Activated naive CD4-positive, alpha-beta T cell treated with anti-CD3 and anti-CD28 coated beads, Interleukin-2, amount 50 U/mL, for 24 hours (primary cell): Measurements from ENCODE around the gene KCTD13.
"Not testable (repeated sequence)": the region's sequence is repeated elsewhere in the genome, so short reads cannot be mapped to it uniquely, and the experiment has no call there.

Experiments used
- H3K27ac Mint-ChIP-seq: one replicate; pipeline ENCODE4 v1.8.0; 2021; ENCODE audit warnings: mild to moderate bottlenecking, mixed read lengths
- H3K27me3 Mint-ChIP-seq: one replicate; pipeline ENCODE4 v1.8.0; 2021; ENCODE audit warnings: mixed read lengths
- H3K36me3 Mint-ChIP-seq: one replicate; pipeline ENCODE4 v1.8.0; 2021; ENCODE audit warnings: mixed read lengths
- H3K4me1 Mint-ChIP-seq: one replicate; pipeline ENCODE4 v1.8.0; 2021; ENCODE audit warnings: mixed read lengths
- H3K4me3 Mint-ChIP-seq: one replicate; pipeline ENCODE4 v1.8.0; 2021; ENCODE audit warnings: mild to moderate bottlenecking, mixed read lengths
- H3K9me3 Mint-ChIP-seq: one replicate; pipeline ENCODE4 v1.8.0; 2021; ENCODE audit warnings: mixed read lengths

KCTD13 gene

GRCh38 chr16:29925781-29926710 is at the start of gene KCTD13:
TSS of gene KCTD13 (minus strand) at chr16:29926226. CDS start at chr16:29926033, 193 bp downstream.
- H3K27me3 Mint-ChIP-seq = no peaks in the 10 kb centered on the region
- peak within 1 kb of the TSS; percentile 91 for H3K4me3 Mint-ChIP-seq
- peaks cover 51% of the 10 kb centered on the region for H3K4me1 Mint-ChIP-seq
- H3K27ac Mint-ChIP-seq = peak within 1 kb of the TSS; percentile 94
- H3K9me3 Mint-ChIP-seq = no peaks in the 10 kb centered on the region
- peaks cover 2% of the 10 kb centered on the region for H3K36me3 Mint-ChIP-seq

GRCh38 chr16:29975134-29975538 is 49.1 kb upstream of the KCTD13 start:
- peak overlapping the region; percentile 85 for H3K27ac Mint-ChIP-seq
- H3K4me3 Mint-ChIP-seq = peak overlapping the region; percentile 90
- H3K36me3 Mint-ChIP-seq = peaks cover 2% of the 10 kb centered on the region
- no peaks in the 10 kb centered on the region for H3K27me3 Mint-ChIP-seq
- H3K9me3 Mint-ChIP-seq = no peaks in the 10 kb centered on the region
- peaks cover 36% of the 10 kb centered on the region for H3K4me1 Mint-ChIP-seq

- peak overlapping the region; percentile 85 for H3K27ac Mint-ChIP-seq
- peaks cover 36% of the 10 kb centered on the region for H3K4me1 Mint-ChIP-seq
- H3K27me3 Mint-ChIP-seq = no peaks in the 10 kb centered on the region
- H3K9me3 Mint-ChIP-seq = no peaks in the 10 kb centered on the region
- H3K36me3 Mint-ChIP-seq = peaks cover 2% of the 10 kb centered on the region
- peak overlapping the region; percentile 90 for H3K4me3 Mint-ChIP-seq
These were observed 48.5 kb upstream of the KCTD13 start for GRCh38 chr16:29974291-29975133.

- H3K4me1 Mint-ChIP-seq = peaks cover 36% of the 10 kb centered on the region
- H3K4me3 Mint-ChIP-seq = peak within 1 kb of the TSS; percentile 90
- H3K27me3 Mint-ChIP-seq = no peaks in the 10 kb centered on the region
- peaks cover 3% of the 10 kb centered on the region for H3K36me3 Mint-ChIP-seq
- H3K27ac Mint-ChIP-seq = peak within 1 kb of the TSS; percentile 95
- H3K9me3 Mint-ChIP-seq = no peaks in the 10 kb centered on the region
These were observed 47.6 kb upstream of the KCTD13 start, which contains the start of gene TAOK2 for GRCh38 chr16:29973384-29974246. TSS of gene TAOK2 (plus strand) at chr16:29973868. CDS start at chr16:29977773, 3,905 bp downstream.

- peaks cover 5% of the 10 kb centered on the region for H3K36me3 Mint-ChIP-seq
- H3K4me3 Mint-ChIP-seq = peak overlapping the region; percentile 90
- H3K9me3 Mint-ChIP-seq = no peaks in the 10 kb centered on the region
These were observed 47.0 kb upstream of the KCTD13 start for GRCh38 chr16:29972992-29973383.

GRCh38 chr16:29972500-29972899 is 46.5 kb upstream of the KCTD13 start:
- peak overlapping the region; percentile 91 for H3K27ac Mint-ChIP-seq
- H3K9me3 Mint-ChIP-seq = no peaks in the 10 kb centered on the region
- no peak overlapping the region for H3K4me3 Mint-ChIP-seq
- H3K36me3 Mint-ChIP-seq = peaks cover 5% of the 10 kb centered on the region
- no peaks in the 10 kb centered on the region for H3K27me3 Mint-ChIP-seq
- H3K4me1 Mint-ChIP-seq = peaks cover 36% of the 10 kb centered on the region

More at GRCh38 chr16:29972992-29973383, 47.0 kb upstream of the KCTD13 start:
- Mint-ChIP-seq H3K4me1 (peaks cover 36% of the 10 kb centered on the region), H3K27me3 (no peaks in the 10 kb centered on the region), H3K27ac (peak overlapping the region; percentile 91)

GRCh38 chr16:29971304-29971703 is 45.3 kb upstream of the KCTD13 start:
- Mint-ChIP-seq H3K9me3 (no peaks in the 10 kb centered on the region), H3K4me1 (peaks cover 27% of the 10 kb centered on the region), H3K36me3 (peaks cover 5% of the 10 kb centered on the region), H3K27ac (no peak overlapping the region), H3K27me3 (no peaks in the 10 kb centered on the region), H3K4me3 (no peak overlapping the region)

GRCh38 chr16:29968205-29968604 is 42.2 kb upstream of the KCTD13 start:
- Mint-ChIP-seq H3K36me3 (peaks cover 8% of the 10 kb centered on the region), H3K4me1 (peaks cover 12% of the 10 kb centered on the region), H3K27me3 (no peaks in the 10 kb centered on the region), H3K27ac (no peak overlapping the region), H3K4me3 (no peak overlapping the region), H3K9me3 (no peaks in the 10 kb centered on the region)

- Mint-ChIP-seq H3K4me3 (peak overlapping the region; percentile 89), H3K27me3 (no peaks in the 10 kb centered on the region), H3K4me1 (peaks cover 22% of the 10 kb centered on the region), H3K9me3 (no peaks in the 10 kb centered on the region), H3K27ac (peak overlapping the region; percentile 88), H3K36me3 (peaks cover 3% of the 10 kb centered on the region)
These were observed 37.2 kb upstream of the KCTD13 start for GRCh38 chr16:29963021-29963743.

GRCh38 chr16:29962344-29962994 is 36.4 kb upstream of the KCTD13 start:
- Mint-ChIP-seq H3K27ac (peak overlapping the region; percentile 88), H3K36me3 (peaks cover 3% of the 10 kb centered on the region), H3K4me3 (peak overlapping the region; percentile 89), H3K9me3 (no peaks in the 10 kb centered on the region), H3K4me1 (peaks cover 22% of the 10 kb centered on the region), H3K27me3 (no peaks in the 10 kb centered on the region)

GRCh38 chr16:29961479-29962343 is 35.7 kb upstream of the KCTD13 start, which contains the start of gene TMEM219:
TSS of gene TMEM219 (plus strand) at chr16:29962079. CDS start at chr16:29963144, 1,065 bp downstream.
- H3K9me3 Mint-ChIP-seq = no peaks in the 10 kb centered on the region
- peak within 1 kb of the TSS; percentile 89 for H3K4me3 Mint-ChIP-seq

GRCh38 chr16:29961127-29961478 is 35.1 kb upstream of the KCTD13 start:
- peak overlapping the region; percentile 89 for H3K4me3 Mint-ChIP-seq
- H3K36me3 Mint-ChIP-seq = peaks cover 3% of the 10 kb centered on the region
- H3K4me1 Mint-ChIP-seq = peaks cover 20% of the 10 kb centered on the region
- peak overlapping the region; percentile 65 for H3K27ac Mint-ChIP-seq
- H3K9me3 Mint-ChIP-seq = no peaks in the 10 kb centered on the region
- no peaks in the 10 kb centered on the region for H3K27me3 Mint-ChIP-seq

More at GRCh38 chr16:29961479-29962343, 35.7 kb upstream of the KCTD13 start, which contains the start of gene TMEM219:
- Mint-ChIP-seq H3K4me1 (peaks cover 22% of the 10 kb centered on the region), H3K27me3 (no peaks in the 10 kb centered on the region), H3K36me3 (peaks cover 3% of the 10 kb centered on the region), H3K27ac (peak within 1 kb of the TSS; percentile 88)

- H3K4me3 Mint-ChIP-seq, H3K9me3 Mint-ChIP-seq, H3K36me3 Mint-ChIP-seq, H3K27me3 Mint-ChIP-seq, H3K27ac Mint-ChIP-seq: not testable (repeated sequence)
- peaks cover 18% of the 10 kb centered on the region for H3K4me1 Mint-ChIP-seq
These were observed 33.8 kb upstream of the KCTD13 start for GRCh38 chr16:29959821-29960220.
